ENCODE data around the gene INSL3. TPM values are rescaled to one million over a fixed set of nuclear protein-coding genes. Genes with fewer than 3 reads are reported as not detected.
"Not testable (repeated sequence)": the region's sequence is repeated elsewhere in the genome, so short reads cannot be mapped to it uniquely, and the experiment has no call there.

Gene INSL3
- total RNA-seq, 1 donor from 2014 or later = not detected

DNA sequence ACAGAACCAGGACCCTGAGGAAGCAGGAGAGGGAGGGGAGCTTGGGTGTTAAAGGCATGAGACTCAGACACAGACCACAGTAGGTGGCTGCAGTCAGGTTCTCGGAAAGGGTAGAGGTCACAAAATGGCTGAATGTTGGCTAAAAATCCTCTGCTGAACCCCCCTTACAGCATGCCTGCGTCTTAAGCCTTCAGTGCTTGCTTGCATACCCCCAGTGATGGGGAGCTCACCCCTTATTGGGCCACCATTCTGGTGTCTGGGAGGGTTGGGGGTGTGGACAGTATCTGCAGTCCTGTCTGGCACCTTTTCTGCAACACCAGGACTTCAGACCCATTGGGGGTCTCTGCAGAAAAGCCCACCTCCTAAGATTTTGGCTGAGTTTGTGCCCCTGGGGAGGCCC is 40.5 kb downstream of the INSL3 start:
- no peak for DNase-seq
- no peak overlapping the region for H3K27ac ChIP-seq (replicated peaks)
- H3K4me1 ChIP-seq = peaks cover 14% of the 10 kb centered on the region
- H3K36me3 ChIP-seq = no peaks in the 10 kb centered on the region
- H3K27me3 ChIP-seq (ENCODE audit: low read depth) = peaks cover 70% of the 10 kb centered on the region
- no peak overlapping the region for H3K4me3 ChIP-seq
- intact Hi-C loops (cut with micrococcal nuclease) = no loop called here
- no peaks in the 10 kb centered on the region for H3K9me3 ChIP-seq (replicated peaks)
- TF ChIP-seq, protein P1, sequence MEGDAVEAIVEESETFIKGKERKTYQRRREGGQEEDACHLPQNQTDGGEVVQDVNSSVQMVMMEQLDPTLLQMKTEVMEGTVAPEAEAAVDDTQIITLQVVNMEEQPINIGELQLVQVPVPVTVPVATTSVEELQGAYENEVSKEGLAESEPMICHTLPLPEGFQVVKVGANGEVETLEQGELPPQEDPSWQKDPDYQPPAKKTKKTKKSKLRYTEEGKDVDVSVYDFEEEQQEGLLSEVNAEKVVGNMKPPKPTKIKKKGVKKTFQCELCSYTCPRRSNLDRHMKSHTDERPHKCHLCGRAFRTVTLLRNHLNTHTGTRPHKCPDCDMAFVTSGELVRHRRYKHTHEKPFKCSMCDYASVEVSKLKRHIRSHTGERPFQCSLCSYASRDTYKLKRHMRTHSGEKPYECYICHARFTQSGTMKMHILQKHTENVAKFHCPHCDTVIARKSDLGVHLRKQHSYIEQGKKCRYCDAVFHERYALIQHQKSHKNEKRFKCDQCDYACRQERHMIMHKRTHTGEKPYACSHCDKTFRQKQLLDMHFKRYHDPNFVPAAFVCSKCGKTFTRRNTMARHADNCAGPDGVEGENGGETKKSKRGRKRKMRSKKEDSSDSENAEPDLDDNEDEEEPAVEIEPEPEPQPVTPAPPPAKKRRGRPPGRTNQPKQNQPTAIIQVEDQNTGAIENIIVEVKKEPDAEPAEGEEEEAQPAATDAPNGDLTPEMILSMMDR (IDR thresholded peaks at IDR 0.05; ENCODE audit: borderline replicate concordance) = no peak

DNA sequence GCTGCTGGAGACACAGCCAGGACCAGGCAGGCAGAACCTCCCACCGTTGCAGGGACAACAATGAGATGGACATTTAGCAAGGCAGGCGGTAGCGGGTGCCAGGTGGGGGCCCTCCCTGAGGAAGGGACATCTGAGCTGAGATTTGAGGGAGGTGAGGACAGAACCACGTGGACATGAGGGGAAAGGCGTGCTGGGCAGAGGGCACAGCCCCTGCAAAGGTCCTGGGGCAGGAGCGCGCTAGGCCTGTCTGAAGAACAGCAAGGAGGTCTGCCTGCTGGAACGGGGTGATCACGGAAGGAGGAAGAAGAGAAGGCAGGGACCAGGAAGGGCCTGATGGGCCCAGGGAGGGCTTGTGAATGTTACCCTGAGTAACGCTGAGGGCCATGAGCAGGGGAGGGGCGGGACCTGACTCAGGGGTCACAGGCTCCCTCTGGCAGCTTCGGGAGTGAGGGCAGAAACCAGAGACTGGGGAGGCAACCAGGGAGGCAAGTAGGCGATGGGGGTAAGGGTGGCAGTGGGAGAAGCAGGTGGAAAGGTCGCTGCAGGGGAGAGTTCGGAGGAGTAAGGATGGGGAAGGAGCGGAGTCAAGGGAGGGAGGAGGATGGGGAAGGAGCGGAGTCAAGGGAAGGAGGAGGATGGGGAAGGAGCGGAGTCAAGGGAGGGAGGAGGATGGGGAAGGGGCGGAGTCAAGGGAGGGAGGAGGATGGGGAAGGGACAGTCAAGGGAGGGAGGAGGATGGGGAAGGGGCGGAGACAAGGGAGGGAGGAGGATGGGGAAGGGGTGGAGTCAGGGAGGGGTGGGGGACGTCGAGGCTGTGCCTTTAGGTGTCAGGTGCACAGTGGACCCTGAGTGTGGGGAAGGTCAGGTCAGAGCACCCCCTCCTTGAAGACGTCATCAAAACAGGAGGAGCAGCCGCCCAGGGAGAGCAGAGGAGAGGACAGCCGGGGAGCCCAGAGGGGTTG is 42.1 kb downstream of the INSL3 start:
- TF ChIP-seq, protein P1 (IDR thresholded peaks at IDR 0.05; ENCODE audit: borderline replicate concordance) = no peak
- no peak for DNase-seq
- Histone ChIP-seq H3K9me3 (replicated peaks) (no peaks in the 10 kb centered on the region), H3K4me3 (peak overlapping the region; percentile 25), H3K4me1 (peaks cover 13% of the 10 kb centered on the region), H3K27me3 (ENCODE audit: low read depth) (peaks cover 83% of the 10 kb centered on the region), H3K27ac (replicated peaks) (no peak overlapping the region), H3K36me3 (no peaks in the 10 kb centered on the region)
- intact Hi-C loops (cut with micrococcal nuclease) = no loop called here

GRCh38 chr19:17778251-17778967 is 42.9 kb downstream of the INSL3 start:
- no peak overlapping the region for H3K27ac ChIP-seq (replicated peaks)
- DNase-seq = peak; percentile 50
- H3K36me3 ChIP-seq = no peaks in the 10 kb centered on the region
- peaks cover 10% of the 10 kb centered on the region for H3K4me1 ChIP-seq
- TF ChIP-seq, protein P1 (IDR thresholded peaks at IDR 0.05; ENCODE audit: borderline replicate concordance) = no peak
- intact Hi-C loops (cut with micrococcal nuclease) = no loop called here
- peaks cover 78% of the 10 kb centered on the region for H3K27me3 ChIP-seq (ENCODE audit: low read depth)
- no peaks in the 10 kb centered on the region for H3K9me3 ChIP-seq (replicated peaks)
- H3K4me3 ChIP-seq = peak overlapping the region; percentile 25

- H3K36me3 ChIP-seq; H3K9me3 ChIP-seq (replicated peaks); H3K4me3 ChIP-seq; DNase-seq; H3K27ac ChIP-seq (replicated peaks); intact Hi-C loops (cut with micrococcal nuclease): not testable (repeated sequence)
- peaks cover 10% of the 10 kb centered on the region for H3K4me1 ChIP-seq
- H3K27me3 ChIP-seq (ENCODE audit: low read depth) = peaks cover 78% of the 10 kb centered on the region
Measured at GRCh38 chr19:17777840-17778239, 43.5 kb downstream of the INSL3 start.

DNA sequence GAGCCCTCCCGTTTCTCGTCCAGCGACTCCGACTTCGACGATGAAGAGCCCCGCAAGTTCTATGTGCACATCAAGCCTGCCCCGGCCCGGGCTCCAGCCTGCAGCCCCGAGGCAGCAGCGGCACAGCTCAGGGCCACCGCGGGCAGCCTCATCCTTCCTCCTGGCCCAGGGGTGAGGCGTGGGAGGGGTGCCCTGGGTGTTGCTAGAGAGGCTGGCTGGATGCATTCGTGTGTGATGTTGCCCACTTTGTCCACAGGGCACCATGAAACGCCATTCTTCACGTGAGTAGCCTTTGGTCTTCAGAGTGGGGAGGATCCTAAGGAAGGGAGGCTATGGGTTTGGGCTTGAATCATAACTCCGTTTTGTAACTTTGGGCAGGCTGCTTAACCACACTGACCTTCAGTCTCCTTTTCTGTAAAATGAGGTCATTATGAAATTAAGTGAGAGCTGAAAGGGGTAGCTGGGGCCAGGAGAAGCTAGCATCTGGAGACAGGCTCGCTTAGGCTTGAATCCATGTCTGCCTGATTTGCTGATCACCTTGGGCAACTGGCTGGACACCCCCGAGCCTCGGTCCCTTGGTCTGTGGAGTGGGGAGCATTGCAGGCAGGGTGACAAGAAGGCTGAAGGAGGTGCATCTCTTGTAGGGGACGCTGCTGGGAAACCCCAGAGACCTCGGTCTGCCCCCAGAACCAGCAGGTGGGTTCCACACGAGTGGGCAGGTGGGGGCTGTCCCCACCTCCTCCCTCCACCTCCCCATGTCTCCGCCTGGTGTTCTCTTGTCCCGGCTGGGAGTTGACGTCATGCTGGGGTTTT is 45.1 kb downstream of the INSL3 start:
- Histone ChIP-seq H3K4me3 (no peak overlapping the region), H3K27ac (replicated peaks) (no peak overlapping the region), H3K36me3 (no peaks in the 10 kb centered on the region), H3K27me3 (ENCODE audit: low read depth) (peaks cover 65% of the 10 kb centered on the region), H3K9me3 (replicated peaks) (no peaks in the 10 kb centered on the region), H3K4me1 (peaks cover 10% of the 10 kb centered on the region)
- no peak for DNase-seq
- TF ChIP-seq, protein P1 (IDR thresholded peaks at IDR 0.05; ENCODE audit: borderline replicate concordance) = no peak
- intact Hi-C loops (cut with micrococcal nuclease) = no loop called here
